ENCODE data around the gene KAT6B.

The KAT6B gene

DNA sequence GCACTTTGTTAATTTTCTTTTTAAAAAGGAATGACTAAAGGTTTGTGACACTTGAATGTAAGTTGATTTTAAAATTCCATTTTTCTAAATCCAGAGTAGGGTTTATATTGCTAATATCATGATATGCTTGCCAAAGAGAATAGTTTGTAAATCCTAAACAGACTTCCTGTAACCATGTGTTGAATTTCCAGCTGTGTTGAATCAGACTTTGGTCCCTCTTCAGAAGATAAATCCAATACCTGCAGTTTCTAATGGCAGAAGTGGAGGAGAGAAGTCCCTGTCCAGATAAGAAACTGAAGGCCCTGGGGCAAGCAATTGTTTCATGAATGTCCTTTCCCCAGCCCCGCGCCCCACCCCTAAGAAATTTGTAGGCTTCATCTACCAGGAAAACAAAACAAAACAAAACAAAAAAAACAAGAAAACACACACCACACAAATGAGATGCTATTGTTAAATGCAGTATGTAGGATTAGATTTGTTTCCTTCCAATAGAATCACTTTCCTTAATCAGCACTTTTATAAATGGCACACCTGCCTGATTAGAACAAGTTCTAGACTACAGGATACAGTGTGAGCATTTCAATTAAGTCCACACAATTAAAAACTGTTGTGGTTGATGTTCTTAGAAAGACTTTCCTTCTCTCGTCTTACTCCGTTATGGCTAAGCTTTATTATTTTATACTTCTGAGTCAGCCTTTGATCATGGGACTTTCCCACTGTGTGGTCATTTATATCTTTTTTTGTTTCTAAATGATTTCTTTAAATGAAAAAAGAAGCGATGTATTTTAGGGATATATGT lies 122.8 kb downstream of the KAT6B start:
- no peak for DNase-seq (ENCODE audit: low read depth in 2 of 3, low spot score in 2 of 3)

DNA sequence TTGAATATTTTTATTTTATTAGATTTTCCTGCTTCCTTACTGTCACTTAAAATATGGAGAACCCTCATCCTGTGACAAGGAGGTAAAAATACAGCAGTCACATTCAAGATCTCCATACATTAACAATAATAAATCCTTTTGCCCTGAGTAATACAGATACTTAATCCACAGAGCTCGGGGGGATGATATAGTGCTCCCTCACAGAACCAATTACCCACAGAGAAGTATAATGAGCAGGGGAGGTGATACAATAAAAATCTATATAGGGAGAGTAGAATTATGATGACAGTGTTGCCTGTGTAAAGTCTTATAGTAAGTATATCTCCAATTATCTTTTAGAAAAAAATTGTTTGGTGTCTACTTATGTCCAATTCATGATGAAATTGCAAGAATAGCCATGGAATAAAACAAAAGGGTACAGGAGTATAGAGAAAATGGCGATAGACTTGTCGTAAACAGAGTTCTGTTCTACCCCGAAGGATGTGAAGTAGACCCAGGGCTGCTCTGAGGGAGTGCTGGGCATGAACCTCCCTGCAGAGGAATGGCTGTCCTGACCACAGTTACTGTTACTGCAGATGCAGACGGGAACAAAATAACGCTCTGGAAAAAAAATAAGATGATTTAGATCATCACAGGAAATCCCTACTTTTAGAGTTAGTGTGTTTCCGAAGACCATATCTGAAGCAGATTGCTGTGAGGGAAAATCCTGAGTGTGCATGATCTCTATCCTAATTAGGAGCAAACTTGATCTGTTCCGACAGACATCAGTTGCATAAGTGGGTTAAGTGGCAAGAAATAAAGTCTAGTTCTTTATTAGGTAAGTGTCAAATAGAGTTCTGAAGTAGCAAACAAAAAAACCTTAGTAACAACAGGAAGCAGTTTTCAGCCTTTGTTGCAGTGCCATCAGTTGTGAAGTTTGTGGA lies 123.7 kb downstream of the KAT6B start:
- no peak for DNase-seq (ENCODE audit: low read depth in 2 of 3, low spot score in 2 of 3)

DNA sequence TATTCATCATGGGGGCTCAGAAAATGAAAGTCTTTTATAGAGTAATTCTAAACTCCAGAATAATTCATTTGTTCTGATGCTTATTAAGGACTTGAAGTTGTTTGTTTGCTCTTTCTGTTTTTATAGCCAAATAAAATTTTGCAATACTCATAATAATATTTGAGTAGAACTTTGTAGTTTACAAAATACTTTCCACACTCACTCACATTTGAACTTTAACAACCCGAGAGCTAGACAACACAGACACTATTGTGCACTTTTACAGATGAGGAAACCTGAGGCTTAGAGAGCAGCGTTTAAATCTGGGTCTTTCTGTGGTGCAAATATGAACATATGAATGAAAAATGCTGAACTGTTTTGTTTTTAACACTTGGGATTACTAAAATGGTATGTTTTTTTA lies 126.8 kb downstream of the KAT6B start:
- DNase-seq (ENCODE audit: low read depth in 2 of 3, low spot score in 2 of 3), result no peak

DNA sequence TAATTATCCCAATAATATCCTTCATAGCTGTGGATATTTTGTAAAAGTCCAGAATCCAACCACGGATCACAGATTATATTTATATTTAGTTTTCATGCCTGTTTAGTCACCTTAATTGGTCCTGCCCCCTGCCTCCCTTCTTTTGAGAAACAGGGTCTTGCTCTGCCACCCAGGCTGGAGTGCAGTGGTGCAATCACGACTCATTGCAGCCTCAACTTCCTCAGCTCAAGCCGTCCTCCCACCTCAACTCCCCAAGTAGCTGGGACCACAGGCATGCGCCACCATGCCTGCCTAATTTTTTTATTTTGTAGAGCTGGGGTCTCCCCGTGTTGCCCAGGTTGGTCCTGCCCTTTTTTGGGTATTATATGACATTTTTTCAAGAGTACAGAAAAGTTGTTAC lies 129.4 kb downstream of the KAT6B start:
- DNase-seq (ENCODE audit: low read depth in 2 of 3, low spot score in 2 of 3), result no peak

DNA sequence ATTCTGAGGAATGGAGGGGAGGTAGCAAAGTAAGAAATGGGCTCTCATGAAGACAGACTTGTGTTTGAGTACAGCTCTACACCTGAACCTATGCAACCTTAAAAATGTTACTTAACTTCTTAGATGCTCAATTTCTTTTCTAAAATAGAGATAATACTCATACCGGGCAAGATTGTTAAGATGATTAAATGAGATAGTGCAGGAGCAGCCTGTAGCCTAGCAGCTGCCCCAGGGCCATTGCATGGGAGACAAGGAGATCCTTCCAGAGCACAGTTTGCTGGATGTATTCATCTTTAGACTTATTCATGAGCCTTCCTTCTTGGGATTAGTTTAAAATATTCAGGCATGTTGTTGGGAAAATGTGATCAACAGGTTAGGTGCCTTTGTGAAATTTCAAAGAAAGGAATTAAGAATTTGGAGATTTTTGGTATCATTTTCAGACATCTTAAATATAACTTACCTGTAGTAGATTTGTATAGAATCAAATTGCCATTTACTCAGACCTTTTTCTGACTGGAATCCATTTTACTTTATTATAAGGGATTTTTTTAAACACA lies 130.2 kb downstream of the KAT6B start:
- DNase-seq (ENCODE audit: low read depth in 2 of 3, low spot score in 2 of 3), result no peak

DNA sequence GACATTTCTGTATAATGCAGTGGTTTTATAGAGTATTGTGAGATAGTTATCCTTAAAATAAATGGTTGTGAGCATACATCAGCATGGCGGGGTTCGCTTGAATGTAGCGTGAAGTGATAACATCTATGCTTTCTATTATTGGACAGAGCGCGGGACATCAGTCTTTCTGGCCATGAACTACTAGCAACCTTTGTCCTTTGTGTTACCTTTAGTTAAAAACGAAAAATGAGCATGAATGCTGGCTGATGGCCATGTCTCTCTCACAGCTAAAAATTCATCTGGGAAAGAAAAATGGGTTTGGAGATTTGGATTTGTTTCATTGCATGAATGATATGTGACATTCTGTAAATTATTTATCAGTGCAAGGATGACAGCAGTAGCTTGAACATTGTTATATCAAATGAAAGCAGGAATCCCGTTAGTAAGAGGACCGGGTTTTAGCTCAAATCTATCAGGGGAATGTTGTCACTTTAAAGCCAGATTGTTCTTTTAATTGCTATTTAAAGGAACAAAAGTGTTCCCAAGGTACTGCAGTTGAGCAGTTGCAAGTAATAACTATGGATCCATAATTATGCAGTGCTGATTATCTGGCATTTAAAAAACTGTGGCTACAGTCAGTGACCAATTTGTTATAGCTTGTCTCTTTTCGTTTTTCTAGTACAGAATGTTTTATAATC lies 131.0 kb downstream of the KAT6B start:
- no peak for DNase-seq (ENCODE audit: low read depth in 2 of 3, low spot score in 2 of 3)

DNA sequence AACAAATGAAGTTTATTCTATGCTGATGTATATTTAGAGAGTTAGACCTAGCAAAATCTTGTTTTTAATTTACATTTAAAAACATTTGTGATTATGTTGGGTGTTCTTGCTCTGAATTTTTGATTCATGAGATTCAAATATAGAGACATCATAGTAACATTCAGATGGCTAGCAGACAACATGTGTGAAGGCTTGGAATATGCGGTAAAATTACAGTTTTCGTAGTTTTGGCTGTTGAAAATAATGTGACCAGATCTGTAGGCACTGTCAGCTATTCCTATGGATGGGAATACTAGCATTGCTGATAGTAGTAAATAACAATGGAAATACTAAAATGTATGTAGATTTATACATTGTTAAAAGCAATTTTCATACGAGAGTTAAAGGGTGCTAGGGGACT lies 131.9 kb downstream of the KAT6B start:
- no peak for DNase-seq (ENCODE audit: low read depth in 2 of 3, low spot score in 2 of 3)

DNA sequence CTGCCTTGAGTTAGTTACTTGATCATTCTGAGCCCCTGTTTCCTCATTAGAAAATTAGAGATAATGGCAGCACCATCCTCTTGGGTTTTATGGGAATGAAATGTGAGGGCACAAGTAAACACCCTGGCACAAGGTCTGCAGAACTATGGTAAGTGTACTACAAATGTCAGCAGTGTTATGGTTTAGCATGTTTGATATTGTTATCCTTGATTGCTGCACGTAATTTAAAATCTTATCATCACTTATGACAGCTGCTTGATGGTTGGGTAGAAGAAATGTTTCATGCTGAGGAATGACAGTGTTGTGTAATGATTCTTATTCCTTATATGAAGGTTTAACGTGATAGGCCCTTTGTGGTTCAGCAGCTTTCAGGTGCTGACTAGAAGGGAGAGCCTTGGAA lies 134.3 kb downstream of the KAT6B start:
- no peak for DNase-seq (ENCODE audit: low read depth in 2 of 3, low spot score in 2 of 3)

DNA sequence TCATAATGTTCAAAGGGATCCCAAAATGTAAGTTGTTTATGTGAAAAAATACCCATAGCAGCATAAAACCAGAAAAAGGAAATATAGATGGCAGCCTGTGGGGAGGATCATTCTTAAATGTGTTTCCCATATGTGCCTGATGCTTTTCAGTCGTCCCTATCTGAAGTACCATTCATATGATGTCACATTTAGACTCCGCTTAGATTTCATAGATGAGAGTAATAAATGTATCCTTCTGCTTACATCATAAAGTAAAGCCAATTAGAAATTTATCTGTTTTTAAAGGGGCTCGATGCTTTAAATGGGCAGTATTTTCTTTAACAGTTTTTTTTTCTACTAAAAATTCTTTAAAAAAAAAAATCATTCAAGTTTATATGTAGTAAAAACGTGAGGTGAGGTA lies 136.1 kb downstream of the KAT6B start:
- no peak for DNase-seq (ENCODE audit: low read depth in 2 of 3, low spot score in 2 of 3)

DNA sequence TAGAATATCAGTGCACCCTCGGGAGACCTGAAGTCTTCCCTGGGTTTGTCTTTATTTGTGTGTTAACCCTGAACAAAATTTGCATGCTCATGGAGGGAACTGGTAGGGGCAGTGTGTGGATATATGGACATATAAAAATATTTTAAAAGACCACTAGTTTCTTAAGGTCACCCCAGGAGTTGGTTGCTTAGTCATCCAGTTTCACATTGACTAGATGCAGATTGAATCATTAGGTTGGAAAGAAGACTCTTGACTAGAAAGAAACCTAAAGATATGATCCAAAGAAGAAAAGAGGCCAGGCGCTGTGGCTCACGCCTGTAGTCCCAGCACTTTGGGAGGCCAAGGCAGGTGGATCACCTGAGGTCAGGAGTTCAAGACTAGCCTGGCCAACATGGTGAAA lies 137.1 kb downstream of the KAT6B start:
- no peak for DNase-seq (ENCODE audit: low read depth in 2 of 3, low spot score in 2 of 3)

DNA sequence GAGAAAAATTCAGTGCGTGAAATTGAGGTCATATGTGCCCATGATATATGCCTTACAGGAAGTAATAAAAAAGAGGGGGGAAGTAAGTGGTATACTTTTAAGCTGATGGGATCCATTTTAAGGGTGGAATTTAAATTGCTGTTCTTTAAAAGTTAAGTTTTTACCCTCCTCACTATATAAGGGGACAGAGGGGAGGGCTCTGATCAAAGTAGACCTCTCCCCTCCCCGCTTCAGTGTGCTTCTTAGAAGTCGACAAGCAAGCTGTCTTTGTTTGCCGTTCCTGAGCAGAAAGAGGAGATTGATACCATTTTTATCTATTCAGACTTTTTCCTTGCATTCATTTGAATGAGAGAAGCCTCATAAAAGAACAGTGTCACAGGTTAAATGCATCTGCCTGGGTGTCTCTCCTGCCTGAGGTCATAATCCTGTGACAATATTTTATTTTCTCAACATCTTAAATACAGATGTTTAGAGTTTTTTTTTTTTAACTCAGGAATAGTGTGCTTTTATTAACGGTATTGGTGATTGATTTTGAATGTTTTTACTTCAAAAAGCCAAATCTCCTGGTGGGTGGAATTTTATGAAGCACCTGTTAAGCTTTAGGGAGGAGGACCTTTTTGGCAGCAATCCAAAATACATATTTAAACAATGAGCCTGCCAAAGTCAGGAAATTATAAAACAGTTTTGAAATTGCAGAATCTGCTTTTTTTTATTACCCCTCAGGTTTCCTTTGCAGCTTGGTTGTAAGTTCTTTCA lies 141.7 kb downstream of the KAT6B start:
- DNase-seq (ENCODE audit: low read depth in 2 of 3, low spot score in 2 of 3), result no peak

DNA sequence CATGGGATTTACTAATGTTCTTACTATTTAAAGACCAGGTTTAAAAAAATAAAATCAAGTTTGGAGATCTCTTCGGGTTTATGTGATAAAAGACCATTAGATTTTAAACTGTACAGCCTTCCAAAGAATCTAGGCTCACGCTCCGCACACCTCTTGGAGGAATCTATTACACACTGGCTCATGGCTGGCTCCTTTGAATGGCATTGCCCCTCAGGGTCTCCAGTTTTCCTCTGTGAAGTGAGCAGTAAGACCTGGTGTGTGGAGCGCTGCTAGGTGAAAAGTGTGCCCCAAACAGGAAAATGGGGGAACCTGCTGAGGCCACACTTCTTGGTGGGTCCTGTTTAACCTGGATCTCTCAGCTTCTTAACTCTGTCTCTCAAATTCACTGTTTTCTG lies 142.3 kb downstream of the KAT6B start:
- DNase-seq (ENCODE audit: low read depth in 2 of 3, low spot score in 2 of 3), result no peak

DNA sequence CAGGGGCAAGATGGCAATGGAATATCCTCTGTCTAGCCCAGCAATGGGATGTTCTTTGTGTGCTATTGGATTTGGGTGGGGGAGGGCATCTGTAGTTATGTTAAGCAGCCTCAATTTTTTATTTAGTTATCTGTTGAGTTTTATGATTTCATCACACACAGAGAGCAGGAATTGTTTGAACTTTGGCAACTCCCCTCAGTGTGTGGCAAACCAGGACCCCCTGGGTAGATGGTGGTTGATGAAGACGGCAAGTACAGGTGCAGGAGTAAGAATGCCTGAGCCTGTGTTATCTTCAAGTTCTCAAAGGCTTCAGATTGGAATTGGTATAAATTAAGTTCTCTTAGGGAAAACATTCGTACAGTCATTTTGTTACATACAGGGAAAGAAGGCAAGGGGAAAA lies 142.7 kb downstream of the KAT6B start:
- no peak for DNase-seq (ENCODE audit: low read depth in 2 of 3, low spot score in 2 of 3)

DNA sequence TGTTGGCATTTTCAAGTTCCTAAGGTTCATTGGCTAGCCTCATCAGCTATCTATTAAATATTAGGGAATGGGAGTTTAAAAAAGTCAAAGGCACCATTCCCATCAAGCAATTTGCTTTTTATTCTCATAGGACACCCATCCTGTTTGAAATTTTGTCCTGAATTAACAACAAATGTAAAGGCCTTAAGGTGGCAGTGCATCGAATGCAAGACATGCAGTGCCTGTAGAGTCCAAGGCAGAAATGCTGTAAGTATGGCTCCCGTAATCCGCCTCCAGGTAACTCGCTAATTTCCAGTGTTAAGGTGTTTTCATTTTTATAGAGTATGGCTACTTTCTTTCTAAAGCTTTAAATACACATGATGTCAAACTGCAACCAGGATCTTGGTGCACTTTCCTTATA lies 143.1 kb downstream of the KAT6B start:
- DNase-seq (ENCODE audit: low read depth in 2 of 3, low spot score in 2 of 3), result no peak

DNA sequence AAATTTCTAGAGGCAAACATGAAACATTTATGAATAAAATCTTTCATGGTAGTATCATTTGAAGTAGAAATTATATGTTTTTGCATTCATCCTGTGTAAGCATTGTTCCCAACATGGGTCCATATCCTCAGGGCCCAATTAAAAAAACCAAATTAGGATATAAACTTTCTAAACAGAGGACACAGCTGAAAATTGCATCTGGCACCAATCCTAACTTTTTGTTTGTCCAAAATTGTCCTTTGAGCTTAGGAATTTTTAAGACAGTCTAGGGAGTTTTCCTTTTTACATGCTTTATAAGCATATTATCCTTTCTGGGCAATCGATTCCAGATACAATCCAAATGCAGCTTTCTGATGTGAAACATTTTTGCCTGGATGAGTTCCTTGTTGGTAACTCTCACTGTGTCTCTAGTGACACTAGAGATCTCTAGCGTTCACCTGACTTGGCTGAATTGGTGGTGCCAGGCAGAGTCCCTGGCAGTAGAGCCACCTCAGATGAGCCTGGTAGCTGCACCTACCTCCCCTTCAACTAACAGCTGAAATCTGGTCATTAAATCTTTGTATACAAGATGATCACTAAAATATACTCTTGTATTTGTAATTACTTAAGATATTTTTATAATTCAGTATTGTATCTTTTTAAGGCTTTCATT lies 147.5 kb downstream of the KAT6B start:
- no peak for DNase-seq (ENCODE audit: low read depth in 2 of 3, low spot score in 2 of 3)

DNA sequence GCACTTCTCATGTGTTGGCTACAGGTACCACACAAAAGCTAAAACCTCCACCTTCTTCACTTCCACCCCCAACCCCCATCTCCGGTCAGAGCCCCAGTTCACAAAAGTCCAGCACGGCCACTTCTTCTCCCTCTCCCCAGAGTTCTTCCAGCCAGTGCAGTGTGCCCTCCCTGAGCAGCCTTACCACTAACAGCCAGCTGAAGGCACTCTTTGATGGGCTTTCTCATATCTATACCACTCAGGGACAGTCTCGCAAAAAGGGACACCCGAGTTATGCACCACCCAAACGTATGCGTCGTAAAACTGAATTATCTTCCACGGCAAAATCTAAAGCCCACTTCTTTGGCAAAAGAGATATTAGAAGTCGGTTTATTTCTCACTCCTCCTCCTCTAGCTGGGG lies 149.4 kb downstream of the KAT6B start:
- no peak for DNase-seq (ENCODE audit: low read depth in 2 of 3, low spot score in 2 of 3)

DNA sequence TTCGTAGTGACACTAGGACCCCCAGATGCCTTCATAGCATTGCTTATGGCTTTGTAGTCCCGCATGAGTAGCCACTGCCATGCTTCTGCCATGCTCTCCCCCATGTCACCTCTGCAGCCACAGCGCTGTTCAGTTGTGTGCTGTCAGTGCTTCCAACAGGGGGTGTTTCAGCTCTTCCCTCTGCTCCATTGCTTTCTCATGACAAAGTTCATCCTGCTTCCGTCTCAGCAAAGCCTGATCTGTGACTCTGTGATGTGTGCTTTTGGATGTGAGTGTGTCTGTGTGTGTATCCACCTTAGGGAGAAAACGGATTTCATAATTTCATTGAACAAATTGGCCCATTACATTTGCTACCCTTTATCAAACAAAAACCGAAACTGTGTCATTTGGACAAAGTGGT lies 150.2 kb downstream of the KAT6B start:
- DNase-seq (ENCODE audit: low read depth in 2 of 3, low spot score in 2 of 3), result no peak

DNA sequence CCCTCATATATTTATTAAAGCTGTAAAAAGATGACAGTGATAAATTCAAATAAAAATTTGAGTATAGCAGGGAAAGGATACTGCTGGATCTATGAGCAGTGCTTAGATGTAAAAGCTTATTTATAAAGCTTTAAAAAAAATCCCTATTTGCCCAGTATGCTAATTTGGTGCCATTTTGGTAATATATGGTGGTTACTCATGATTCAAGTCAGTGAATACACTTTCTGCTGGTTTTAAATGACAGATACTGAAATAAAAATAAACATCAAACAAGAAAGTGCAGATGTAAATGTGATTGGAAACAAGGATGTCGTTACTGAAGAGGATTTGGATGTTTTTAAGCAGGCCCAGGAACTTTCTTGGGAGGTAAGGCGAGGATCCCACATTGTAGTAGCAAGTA lies 150.7 kb downstream of the KAT6B start:
- DNase-seq (ENCODE audit: low read depth in 2 of 3, low spot score in 2 of 3), result no peak

DNA sequence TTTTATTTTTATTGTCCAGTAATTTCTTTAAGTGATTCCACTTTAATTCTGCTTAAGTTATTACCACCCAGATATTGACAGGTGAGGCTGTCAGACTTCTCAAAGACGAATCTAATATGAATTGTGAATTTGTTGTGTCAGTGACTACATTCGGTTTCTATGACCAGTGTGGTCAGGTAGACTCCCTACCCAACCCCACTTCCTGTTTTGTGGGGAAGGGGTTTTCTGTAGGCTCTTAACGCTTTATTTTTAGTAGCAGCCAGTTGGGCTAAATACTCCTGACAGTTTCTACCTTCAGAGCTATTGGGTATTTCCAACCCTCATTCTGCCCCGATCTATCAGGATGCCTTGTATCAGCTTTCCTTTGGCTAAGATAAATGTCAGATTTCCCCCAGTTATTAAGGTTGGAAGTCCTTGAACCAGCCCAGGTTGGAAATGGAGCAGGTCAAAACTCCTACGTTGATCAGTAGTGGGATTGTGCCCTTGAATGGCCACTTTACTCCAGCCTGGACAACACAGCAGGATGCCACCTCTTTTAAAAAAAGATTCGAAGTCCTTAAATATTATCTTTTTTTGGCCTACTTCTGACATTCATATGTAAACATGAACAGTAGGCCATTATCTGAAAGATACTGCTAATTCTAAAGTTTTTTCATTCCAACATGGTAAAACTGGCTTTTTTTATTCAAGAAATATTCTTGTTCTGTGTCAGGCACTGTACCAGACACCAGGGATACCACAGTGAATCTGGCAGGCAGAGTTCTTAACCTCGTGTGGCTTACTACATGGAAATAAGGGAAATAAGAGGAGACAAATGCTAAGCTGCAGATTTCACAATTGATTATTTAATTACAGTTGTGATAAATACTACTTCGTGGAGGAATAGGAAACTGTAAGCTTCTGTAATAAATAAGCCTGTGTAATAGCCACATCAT lies 151.8 kb downstream of the KAT6B start:
- DNase-seq (ENCODE audit: low read depth in 2 of 3, low spot score in 2 of 3), result peak in 1 of 3 experiments; percentile 17

Measured in activated CD8-positive, alpha-beta memory T cell treated with anti-CD3 and anti-CD28 coated beads for 48 hours (primary cell).